ENCODE measurements around the gene TREML2. TPM values are rescaled to one million over a fixed set of nuclear protein-coding genes. Genes with fewer than 3 reads are reported as not detected.

Gene TREML2
- total RNA-seq, 2 experiments from 2014 or later = 1.9 to 2.7 TPM

GRCh38 chr6:41182069-41183034, 18.6 kb downstream of the TREML2 start:
- Mint-ChIP-seq H3K27ac (no peak overlapping the region), H3K36me3 (no peaks in the 10 kb centered on the region), H3K4me3 (no peak overlapping the region), H3K4me1 (peaks cover 26% of the 10 kb centered on the region), H3K9me3 (ENCODE audit: low read depth) (no peaks in the 10 kb centered on the region), H3K27me3 (peaks cover 11% of the 10 kb centered on the region)
- ATAC-seq = peak; percentile 97
- DNase-seq = peak; percentile 75
- CTCF ChIA-PET = interaction anchor here (0.7 to 2.7 kb wide), 28 partner anchors 8 to 163 kb away, joined by 3 to 20 read pairs (median 5); partner anchors contain the start of genes NFYA, OARD1 and TREML2

- Mint-ChIP-seq H3K36me3 (no peaks in the 10 kb centered on the region), H3K27me3 (peaks cover 18% of the 10 kb centered on the region), H3K9me3 (ENCODE audit: low read depth) (no peaks in the 10 kb centered on the region), H3K27ac (no peak overlapping the region), H3K4me1 (peaks cover 22% of the 10 kb centered on the region), H3K4me3 (no peak overlapping the region)
- DNase-seq (no peak), ATAC-seq (no peak)
- CTCF ChIA-PET = interaction anchor here (0.9 to 2.7 kb wide), 17 partner anchors 8 to 154 kb away, joined by 3 to 20 read pairs (median 6); partner anchors contain the start of genes NFYA, OARD1 and TREML2
Observed at GRCh38 chr6:41181566-41181965, 19.4 kb downstream of the TREML2 start.

- H3K27me3 Mint-ChIP-seq = peaks cover 24% of the 10 kb centered on the region
- H3K4me1 Mint-ChIP-seq = peaks cover 9% of the 10 kb centered on the region
- no peak overlapping the region for H3K27ac Mint-ChIP-seq
- H3K36me3 Mint-ChIP-seq = no peaks in the 10 kb centered on the region
- ATAC-seq (no peak), DNase-seq (no peak)
- no peaks in the 10 kb centered on the region for H3K9me3 Mint-ChIP-seq (ENCODE audit: low read depth)
- no peak overlapping the region for H3K4me3 Mint-ChIP-seq
- CTCF ChIA-PET = no interaction called here
Observed at GRCh38 chr6:41179163-41179562, 21.8 kb downstream of the TREML2 start.

GRCh38 chr6:41177695-41178094, 23.3 kb downstream of the TREML2 start:
- H3K27me3 Mint-ChIP-seq = peaks cover 23% of the 10 kb centered on the region
- H3K36me3 Mint-ChIP-seq = no peaks in the 10 kb centered on the region
- H3K4me1 Mint-ChIP-seq = peaks cover 9% of the 10 kb centered on the region
- DNase-seq = no peak
- CTCF ChIA-PET = interaction anchor here (1.0 to 1.1 kb wide), 2 partner anchors 12 to 59 kb away, joined by 3 read pairs; no protein-coding TSS in a partner anchor
- no peaks in the 10 kb centered on the region for H3K9me3 Mint-ChIP-seq (ENCODE audit: low read depth)
- no peak overlapping the region for H3K4me3 Mint-ChIP-seq
- no peak overlapping the region for H3K27ac Mint-ChIP-seq
- ATAC-seq = no peak

- Mint-ChIP-seq H3K36me3 (no peaks in the 10 kb centered on the region), H3K27ac (no peak overlapping the region), H3K9me3 (ENCODE audit: low read depth) (no peaks in the 10 kb centered on the region), H3K4me1 (peaks cover 9% of the 10 kb centered on the region), H3K4me3 (no peak overlapping the region), H3K27me3 (peaks cover 23% of the 10 kb centered on the region)
- ATAC-seq (no peak), DNase-seq (no peak)
- CTCF ChIA-PET = interaction anchor here (1.0 to 1.1 kb wide), 2 partner anchors 12 to 59 kb away, joined by 3 read pairs; no protein-coding TSS in a partner anchor
Observed at GRCh38 chr6:41177287-41177686, 23.7 kb downstream of the TREML2 start.

- ATAC-seq (no peak), DNase-seq (no peak)
- H3K4me3 Mint-ChIP-seq = no peak overlapping the region
- CTCF ChIA-PET = interaction anchor here (0.7 kb wide), 1 partner anchor 20 kb away, joined by 3 read pairs; no protein-coding TSS in a partner anchor
- no peak overlapping the region for H3K27ac Mint-ChIP-seq
- H3K4me1 Mint-ChIP-seq = no peaks in the 10 kb centered on the region
- no peaks in the 10 kb centered on the region for H3K36me3 Mint-ChIP-seq
- no peaks in the 10 kb centered on the region for H3K9me3 Mint-ChIP-seq (ENCODE audit: low read depth)
- peaks cover 23% of the 10 kb centered on the region for H3K27me3 Mint-ChIP-seq
Observed at GRCh38 chr6:41176189-41176588, 24.8 kb downstream of the TREML2 start.

GRCh38 chr6:41175084-41175483, 25.9 kb downstream of the TREML2 start:
- no peak for ATAC-seq
- no peak overlapping the region for H3K27ac Mint-ChIP-seq
- no peak overlapping the region for H3K4me3 Mint-ChIP-seq
- no peak for DNase-seq
- H3K36me3 Mint-ChIP-seq = no peaks in the 10 kb centered on the region
- no peaks in the 10 kb centered on the region for H3K4me1 Mint-ChIP-seq
- H3K9me3 Mint-ChIP-seq (ENCODE audit: low read depth) = no peaks in the 10 kb centered on the region
- H3K27me3 Mint-ChIP-seq = peaks cover 27% of the 10 kb centered on the region
- CTCF ChIA-PET = no interaction called here

- Mint-ChIP-seq H3K4me3 (no peak overlapping the region), H3K4me1 (no peaks in the 10 kb centered on the region), H3K27me3 (peaks cover 27% of the 10 kb centered on the region), H3K36me3 (no peaks in the 10 kb centered on the region), H3K27ac (no peak overlapping the region), H3K9me3 (ENCODE audit: low read depth) (no peaks in the 10 kb centered on the region)
- DNase-seq (no peak), ATAC-seq (no peak)
- CTCF ChIA-PET = interaction anchor here (0.6 kb wide), 1 partner anchor 559 kb away, joined by 3 read pairs; no protein-coding TSS in a partner anchor
Observed at GRCh38 chr6:41174610-41175009, 26.3 kb downstream of the TREML2 start.

GRCh38 chr6:41171908-41172307, 29.0 kb downstream of the TREML2 start:
- H3K27me3 Mint-ChIP-seq = peaks cover 19% of the 10 kb centered on the region
- DNase-seq = no peak
- H3K9me3 Mint-ChIP-seq (ENCODE audit: low read depth) = no peaks in the 10 kb centered on the region
- no peaks in the 10 kb centered on the region for H3K36me3 Mint-ChIP-seq
- H3K27ac Mint-ChIP-seq = no peak overlapping the region
- no peak for ATAC-seq
- CTCF ChIA-PET = no interaction called here
- no peaks in the 10 kb centered on the region for H3K4me1 Mint-ChIP-seq
- H3K4me3 Mint-ChIP-seq = no peak overlapping the region

- ATAC-seq = no peak
- CTCF ChIA-PET = interaction anchor here (0.8 to 1.4 kb wide), 4 partner anchors 11 to 45 kb away, joined by 3 to 5 read pairs (median 3); no protein-coding TSS in a partner anchor
- Mint-ChIP-seq H3K27me3 (peaks cover 24% of the 10 kb centered on the region), H3K27ac (no peak overlapping the region), H3K4me1 (no peaks in the 10 kb centered on the region), H3K36me3 (no peaks in the 10 kb centered on the region), H3K4me3 (no peak overlapping the region), H3K9me3 (ENCODE audit: low read depth) (no peaks in the 10 kb centered on the region)
- no peak for DNase-seq
Observed at GRCh38 chr6:41170547-41171160, 30.3 kb downstream of the TREML2 start.

- no peak overlapping the region for H3K4me3 Mint-ChIP-seq
- no peak overlapping the region for H3K27ac Mint-ChIP-seq
- no peaks in the 10 kb centered on the region for H3K4me1 Mint-ChIP-seq
- no peaks in the 10 kb centered on the region for H3K9me3 Mint-ChIP-seq (ENCODE audit: low read depth)
- ATAC-seq (no peak), DNase-seq (no peak)
- no peaks in the 10 kb centered on the region for H3K36me3 Mint-ChIP-seq
- CTCF ChIA-PET = interaction anchor here (1.2 kb wide), 1 partner anchor 15 kb away, joined by 3 read pairs; no protein-coding TSS in a partner anchor
- H3K27me3 Mint-ChIP-seq = peaks cover 19% of the 10 kb centered on the region
Observed at GRCh38 chr6:41167173-41167963, 33.6 kb downstream of the TREML2 start.

- CTCF ChIA-PET = no interaction called here
- DNase-seq = no peak
- Mint-ChIP-seq H3K4me1 (no peaks in the 10 kb centered on the region), H3K27ac (no peak overlapping the region), H3K27me3 (peaks cover 15% of the 10 kb centered on the region), H3K4me3 (no peak overlapping the region), H3K36me3 (no peaks in the 10 kb centered on the region), H3K9me3 (ENCODE audit: low read depth) (no peaks in the 10 kb centered on the region)
- ATAC-seq = no peak
Observed at GRCh38 chr6:41164551-41165120, 36.3 kb downstream of the TREML2 start.

GRCh38 chr6:41163419-41163717, 37.6 kb downstream of the TREML2 start:
- Mint-ChIP-seq H3K4me1 (no peaks in the 10 kb centered on the region), H3K9me3 (ENCODE audit: low read depth) (no peaks in the 10 kb centered on the region), H3K4me3 (no peak overlapping the region), H3K27ac (no peak overlapping the region), H3K27me3 (peaks cover 15% of the 10 kb centered on the region), H3K36me3 (no peaks in the 10 kb centered on the region)
- CTCF ChIA-PET = no interaction called here
- no peak for DNase-seq
- ATAC-seq = no peak
